Karpas-422 (cell line): ENCODE results near the gene RNF135. TPM values are rescaled to one million over a fixed set of nuclear protein-coding genes. Genes with fewer than 3 reads are reported as not detected.
A peak's percentile ranks its signal among the peaks of the same experiment; 100 is the strongest.
"Not testable (repeated sequence)": the region's sequence is repeated elsewhere in the genome, so short reads cannot be mapped to it uniquely, and the experiment has no call there.

Source experiments
- DNase-seq: peaks from one replicate; pipeline ENCODE4 v3.0.0-alpha.2; 2015
- H2AFZ ChIP-seq: fragments of 200-600 bp; sonication (generic); 2 replicates; pipeline ENCODE4 v1.6.1; 2014; ENCODE audit warnings: antibody characterized with exemption, low read length, mixed read lengths
- H3K27ac ChIP-seq: fragments of 200-600 bp; sonication (generic); 2 replicates; pipeline ENCODE4 v1.5.1; 2014; ENCODE audit warnings: mild to moderate bottlenecking, low read length, moderate library complexity
- H3K27me3 ChIP-seq: fragments of 200-600 bp; sonication (generic); 2 replicates; pipeline ENCODE4 v1.6.1; 2014; ENCODE audit warnings: low read length, mixed read lengths
- H3K36me3 ChIP-seq: fragments of 200-600 bp; sonication (generic); 2 replicates; pipeline ENCODE4 v1.6.1; 2014; ENCODE audit warnings: low read length, mixed read lengths; ENCODE audit not compliant: insufficient read depth
- H3K4me1 ChIP-seq: fragments of 200-600 bp; sonication (generic); 2 replicates; pipeline ENCODE4 v1.6.1; 2014; ENCODE audit warnings: mild to moderate bottlenecking, low read length, mixed read lengths
- H3K4me2 ChIP-seq: fragments of 200-600 bp; sonication (generic); 2 replicates; pipeline ENCODE4 v1.6.1; 2014; ENCODE audit warnings: low read length, low read depth, mild to moderate bottlenecking; ENCODE audit not compliant: poor library complexity, severe bottlenecking
- H3K4me3 ChIP-seq: fragments of 200-600 bp; sonication (generic); 2 replicates; pipeline ENCODE4 v1.5.1; 2014; ENCODE audit warnings: mild to moderate bottlenecking, antibody characterized with exemption, low read length, mixed read lengths
- H3K79me2 ChIP-seq: fragments of 200-600 bp; sonication (generic); 2 replicates; pipeline ENCODE4 v1.6.1; 2014; ENCODE audit warnings: mild to moderate bottlenecking, low read length, mixed read lengths
- H3K9ac ChIP-seq: fragments of 200-600 bp; sonication (generic); 2 replicates; pipeline ENCODE4 v1.6.0; 2014; ENCODE audit warnings: low read length
- H3K9me2 ChIP-seq: fragments of 200-600 bp; sonication (generic), shearing (Covaris generic); replicated peaks from 2 replicates; pipeline ENCODE4 v1.6.0; 2014; ENCODE audit warnings: mild to moderate bottlenecking, low read length, moderate library complexity; ENCODE audit not compliant: insufficient read depth
- H3K9me3 ChIP-seq: fragments of 300-700, 200-600 bp; sonication (generic); 2 replicates; pipeline ENCODE4 v1.6.1; 2014; ENCODE audit warnings: low read length, mixed read lengths
- H4K20me1 ChIP-seq: fragments of 200-600 bp; sonication (generic); 2 replicates; pipeline ENCODE4 v1.6.1; 2014; ENCODE audit warnings: mild to moderate bottlenecking, antibody characterized with exemption, low read length, low read depth; ENCODE audit not compliant: insufficient read depth
- total RNA-seq: library from RNA; depleted of rRNA; stranded (reverse); fragments of >200 nt; shearing (Covaris generic); gene quantifications from 2 replicates; pipeline ENCODE4 v1.2.3, GENCODE V29; 2014; ENCODE audit warnings: low replicate concordance

Gene RNF135
- total RNA-seq, 1 experiment from 2014 or later, result 23.2 TPM

GRCh38 chr17:30961209-30962188 lies 9.3 kb upstream of the RNF135 start:
- Histone ChIP-seq H3K4me3 (no peak overlapping the region), H3K4me1 (peaks cover 31% of the 10 kb centered on the region), H4K20me1 (no peaks in the 10 kb centered on the region), H3K4me2 (peak overlapping the region; percentile 12), H3K9me2 (no peaks in the 10 kb centered on the region), H3K9ac (no peak overlapping the region), H3K27me3 (no peaks in the 10 kb centered on the region), H3K36me3 (no peaks in the 10 kb centered on the region), H3K79me2 (no peaks in the 10 kb centered on the region), H3K9me3 (no peaks in the 10 kb centered on the region), H2AFZ (no peak overlapping the region), H3K27ac (no peak overlapping the region)
- DNase-seq, result no peak

- H4K20me1 ChIP-seq, H3K79me2 ChIP-seq, H3K9ac ChIP-seq, H3K27ac ChIP-seq, H3K9me2 ChIP-seq, H3K36me3 ChIP-seq, H2AFZ ChIP-seq, H3K4me2 ChIP-seq, H3K27me3 ChIP-seq, DNase-seq, H3K4me3 ChIP-seq, H3K9me3 ChIP-seq: not testable (repeated sequence)
- H3K4me1 ChIP-seq, result peaks cover 23% of the 10 kb centered on the region
Measured at GRCh38 chr17:30964312-30964711, 6.5 kb upstream of the RNF135 start.

GRCh38 chr17:30964876-30965275 lies 6.0 kb upstream of the RNF135 start:
- Histone ChIP-seq H3K79me2 (no peaks in the 10 kb centered on the region), H4K20me1 (no peaks in the 10 kb centered on the region), H3K9me3 (no peaks in the 10 kb centered on the region), H3K4me2 (no peak overlapping the region), H3K36me3 (no peaks in the 10 kb centered on the region), H3K9me2 (no peaks in the 10 kb centered on the region), H3K27ac (no peak overlapping the region), H2AFZ (no peak overlapping the region), H3K4me3 (no peak overlapping the region), H3K27me3 (peaks cover 3% of the 10 kb centered on the region; the same call in 1 of the 2 replicates), H3K9ac (no peak overlapping the region), H3K4me1 (peaks cover 23% of the 10 kb centered on the region)
- DNase-seq, result no peak

- no peak overlapping the region for H3K4me3 ChIP-seq
- H3K27ac ChIP-seq, result no peak overlapping the region
- H3K4me1 ChIP-seq, result peaks cover 31% of the 10 kb centered on the region
- no peaks in the 10 kb centered on the region for H3K9me3 ChIP-seq
- no peaks in the 10 kb centered on the region for H4K20me1 ChIP-seq
- H3K4me2 ChIP-seq, result no peak overlapping the region
- DNase-seq, result no peak
- H3K36me3 ChIP-seq, result no peaks in the 10 kb centered on the region
- H3K9me2 ChIP-seq, result no peaks in the 10 kb centered on the region
- no peak overlapping the region for H3K9ac ChIP-seq
- H3K79me2 ChIP-seq, result no peaks in the 10 kb centered on the region
- no peak overlapping the region for H2AFZ ChIP-seq
- H3K27me3 ChIP-seq, result peaks cover 3% of the 10 kb centered on the region; the same call in 1 of the 2 replicates
Measured at GRCh38 chr17:30965686-30966085, 5.2 kb upstream of the RNF135 start.

DNA sequence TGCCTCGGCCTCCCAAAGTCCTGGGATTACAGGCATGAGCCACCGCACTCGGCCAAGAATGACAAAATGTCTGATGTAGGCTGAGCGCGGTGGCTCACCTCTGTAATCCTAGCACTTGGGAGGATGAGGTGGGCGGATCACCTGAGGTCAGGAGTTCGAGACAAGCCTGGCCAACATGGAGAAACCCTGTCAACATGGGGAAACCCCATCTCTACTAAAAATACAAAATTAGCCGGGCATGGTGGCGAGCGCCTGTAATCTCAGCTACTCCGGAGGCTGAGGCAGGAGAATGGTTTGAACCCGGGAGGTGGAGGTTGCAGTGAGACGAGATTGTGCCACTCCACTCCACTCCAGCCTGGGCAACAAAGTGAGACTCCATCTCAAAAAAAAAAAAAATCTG lies 2.9 kb upstream of the RNF135 start:
- H4K20me1 ChIP-seq, H2AFZ ChIP-seq, H3K79me2 ChIP-seq, DNase-seq, H3K27ac ChIP-seq, H3K9me2 ChIP-seq, H3K36me3 ChIP-seq, H3K27me3 ChIP-seq, H3K9me3 ChIP-seq: not testable (repeated sequence)
- Histone ChIP-seq H3K4me2 (peak overlapping the region; percentile 73), H3K9ac (peak overlapping the region; percentile 39; the same call in 1 of the 2 replicates), H3K4me1 (peaks cover 29% of the 10 kb centered on the region), H3K4me3 (peak overlapping the region; percentile 53)

DNA sequence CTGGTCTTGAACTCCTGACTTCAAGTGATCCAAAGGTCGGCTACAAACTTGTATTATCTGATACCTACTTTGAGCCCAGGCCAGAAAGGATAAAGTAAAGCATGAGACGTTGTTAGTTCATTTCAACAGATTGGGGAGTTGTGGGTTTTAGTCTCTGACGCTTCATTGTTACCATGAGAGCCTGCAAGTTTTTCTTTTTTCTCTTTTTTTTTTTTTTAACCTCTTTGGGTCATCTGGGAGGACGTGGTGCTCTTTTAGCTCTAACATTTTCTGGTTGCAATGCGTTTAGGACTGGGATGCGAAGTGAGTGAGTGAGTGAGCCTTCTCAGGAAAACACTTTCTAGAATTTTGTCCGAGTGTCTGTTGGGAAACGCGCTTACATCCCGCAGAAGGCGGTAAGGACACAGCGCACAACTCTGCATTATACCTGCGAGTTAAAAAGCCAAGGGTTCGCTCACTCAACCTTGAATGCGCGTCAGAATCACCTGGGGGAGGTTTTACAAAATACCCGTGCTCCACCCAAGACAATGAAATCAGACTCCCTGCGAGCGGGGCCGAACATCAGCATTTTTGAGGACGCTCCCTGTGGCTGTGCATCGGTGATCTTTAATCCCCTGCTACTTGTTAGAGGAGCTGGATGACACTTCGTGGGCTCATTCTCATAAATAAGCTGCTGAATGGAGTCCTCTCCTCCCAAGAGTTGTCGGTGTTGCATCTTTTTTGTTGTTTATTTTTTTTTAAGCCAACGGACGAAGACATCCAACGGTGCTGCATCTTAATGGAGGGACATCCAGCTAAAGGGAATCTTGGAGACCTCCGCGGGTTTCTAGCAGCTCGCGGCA lies 629 bp upstream of the RNF135 start:
- H3K4me2 ChIP-seq, result peak overlapping the region; percentile 99
- H3K9ac ChIP-seq, result peak overlapping the region; percentile 83
- peak overlapping the region; percentile 98 for H2AFZ ChIP-seq
- peak overlapping the region; percentile 89; the same call in 1 of the 2 replicates for H3K27ac ChIP-seq
- peaks cover 14% of the 10 kb centered on the region for H3K36me3 ChIP-seq
- H3K9me2 ChIP-seq, result no peaks in the 10 kb centered on the region
- H3K4me3 ChIP-seq, result peak overlapping the region; percentile 73
- H3K27me3 ChIP-seq, result peaks cover 3% of the 10 kb centered on the region; the same call in 1 of the 2 replicates
- H4K20me1 ChIP-seq, result no peaks in the 10 kb centered on the region
- H3K9me3 ChIP-seq, result no peaks in the 10 kb centered on the region
- peaks cover 29% of the 10 kb centered on the region for H3K4me1 ChIP-seq
- DNase-seq, result peak; percentile 70
- H3K79me2 ChIP-seq, result peaks cover 25% of the 10 kb centered on the region

DNA sequence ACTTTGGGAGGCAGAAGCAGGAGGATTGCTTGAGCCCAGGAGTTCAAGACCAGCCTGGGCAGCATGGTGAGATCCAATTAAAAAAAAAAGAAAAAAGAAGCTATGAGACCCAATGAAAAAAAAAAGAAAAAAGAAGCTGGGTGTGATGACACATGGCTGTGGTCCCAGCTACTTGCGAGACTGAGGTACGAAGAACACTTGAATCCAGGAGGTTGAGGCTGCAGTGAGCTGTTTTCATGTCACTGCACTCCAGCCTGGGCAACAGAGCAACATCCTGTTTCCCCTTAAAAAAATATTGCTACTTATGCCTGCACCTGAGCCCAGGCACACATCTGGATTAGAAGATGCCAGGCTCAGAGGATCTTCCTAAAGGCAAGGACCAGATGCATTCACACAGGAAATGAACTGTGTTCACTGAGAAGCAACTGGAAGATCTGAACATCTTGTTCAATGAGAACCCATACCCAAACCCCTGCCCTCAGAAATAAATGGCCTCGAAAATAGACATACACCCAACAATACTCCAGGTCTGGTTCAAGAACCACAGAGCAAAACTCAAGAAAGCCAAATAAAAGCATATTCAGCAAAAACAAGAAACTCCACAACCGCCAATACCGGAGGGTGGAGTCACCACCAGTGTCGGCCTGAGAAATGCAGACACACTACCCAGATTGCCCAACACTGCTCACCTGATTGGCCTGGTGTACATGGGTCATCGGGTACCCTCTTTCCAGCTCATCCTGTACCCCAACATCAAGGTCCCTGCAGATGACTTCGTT lies 4.4 kb downstream of the RNF135 start:
- no peak overlapping the region for H3K4me3 ChIP-seq
- H4K20me1 ChIP-seq, result no peaks in the 10 kb centered on the region
- DNase-seq, result no peak
- H3K4me1 ChIP-seq, result peaks cover 12% of the 10 kb centered on the region
- H3K27ac ChIP-seq, result no peak overlapping the region
- no peak overlapping the region for H3K9ac ChIP-seq
- peaks cover 50% of the 10 kb centered on the region for H3K79me2 ChIP-seq
- no peak overlapping the region for H3K4me2 ChIP-seq
- H3K9me2 ChIP-seq, result no peaks in the 10 kb centered on the region
- no peak overlapping the region for H2AFZ ChIP-seq
- no peaks in the 10 kb centered on the region for H3K9me3 ChIP-seq
- no peaks in the 10 kb centered on the region for H3K27me3 ChIP-seq
- peaks cover 15% of the 10 kb centered on the region for H3K36me3 ChIP-seq
